HepG2 (cell line): ENCODE measurements around the gene GSS. TPM values are rescaled to one million over a fixed set of nuclear protein-coding genes. Genes with fewer than 3 reads are reported as not detected.

Experiments
- ATAC-seq: fragments of 200-7000 bp; cut with Tn5 transposase; 3 replicates; pipeline ENCODE4 v1.9.1; 2020; ENCODE audit warnings: mild to moderate bottlenecking, moderate library complexity
- BruUV-seq: library from RNA; stranded (reverse); fragments of 400-500 nt; replicated peaks from 2 replicates; lab custom pipeline; 2021; lab: Mats Ljungman, UMichigan
- CTCF ChIA-PET: fragments of 300-600 bp; formaldehyde crosslinking; extraction: SDS; loops from one replicate; lab custom pipeline; 2021; ENCODE audit warnings: low total read pairs, inconsistent platforms, low intra/inter-chr PET ratio; lab: Yijun Ruan, JAX
- POLR2A ChIA-PET: fragments of 350-600 bp; sonication (Branson Sonifier 250); formaldehyde crosslinking; loops from one replicate; lab custom pipeline; 2020; ENCODE audit warnings: antibody characterized with exemption, inconsistent platforms; lab: Yijun Ruan, JAX
- DNase-seq: peaks from one replicate; pipeline ENCODE4 v3.0.0-alpha.2; 2015; ENCODE audit warnings: low spot score
- FAIRE-seq: peaks from 3 replicates; lab custom pipeline; 2011; peaks lifted over from hg19 to GRCh38; lab: Jason Lieb, UNC
- H2AFZ ChIP-seq: one replicate; pipeline ENCODE4 v1.6.1; 2011; ENCODE audit warnings: low read length, inconsistent platforms
- H3K27ac ChIP-seq: fragments of 300-600 bp; 3 replicates; pipeline ENCODE4 v1.8.0; 2011; ENCODE audit warnings: mixed run types, mild to moderate bottlenecking, mixed read lengths, low read length, inconsistent platforms; ENCODE audit not compliant: insufficient read depth; ENCODE audit errors: extremely low read length
- H3K27me3 ChIP-seq, 2 experiments: fragments of 200-600 bp in 1 of 2; 2 replicates in 1 of 2; 3 replicates in 1 of 2; pipeline versions ENCODE4 v1.6.0 to v1.8.0; 2011; ENCODE audit warnings: low read length in 2 of 2, mild to moderate bottlenecking in 2 of 2, moderate library complexity in 2 of 2, inconsistent platforms in 1 of 2; ENCODE audit not compliant: insufficient read depth in 2 of 2, control insufficient read depth in 1 of 2
- H3K36me3 ChIP-seq, 2 experiments: fragments of 200-600 bp in 1 of 2; replicated peaks in 1 of 2; 2 replicates in 1 of 2; 3 replicates in 1 of 2; pipeline versions ENCODE4 v1.5.1 to v1.8.0; 2011; ENCODE audit warnings: low read length in 2 of 2, inconsistent platforms in 1 of 2; ENCODE audit not compliant: insufficient read depth in 2 of 2, control insufficient read depth in 1 of 2
- H3K4me1 ChIP-seq: 2 replicates; pipeline ENCODE4 v1.5.1; 2012; ENCODE audit warnings: low read length, inconsistent platforms; ENCODE audit not compliant: insufficient read depth
- H3K4me2 ChIP-seq: 2 replicates; pipeline ENCODE4 v1.6.0; 2011; ENCODE audit warnings: low read depth, low read length, inconsistent platforms
- H3K4me3 ChIP-seq, 3 experiments: fragments of 200-600 bp in 1 of 3; sonication (generic), shearing (Covaris generic) in 1 of 3; replicated peaks in 1 of 3; 2 replicates each; pipeline ENCODE4 v1.5.1; 2011 to 2016; ENCODE audit warnings: low read length in 3 of 3, inconsistent platforms in 2 of 3, low read depth in 2 of 3, mild to moderate bottlenecking in 2 of 3, control low read depth in 1 of 3, mixed read lengths in 1 of 3; ENCODE audit not compliant: insufficient read depth in 1 of 3
- H3K79me2 ChIP-seq: one replicate; pipeline ENCODE4 v1.6.1; 2011; ENCODE audit warnings: low read length, inconsistent platforms; ENCODE audit not compliant: insufficient read depth
- H3K9ac ChIP-seq: 2 replicates; pipeline ENCODE4 v1.6.0; 2011; ENCODE audit warnings: mild to moderate bottlenecking, low read depth, low read length, inconsistent platforms; ENCODE audit not compliant: insufficient read depth
- H3K9me3 ChIP-seq: 2 replicates; pipeline ENCODE4 v1.5.1; 2012; ENCODE audit warnings: mild to moderate bottlenecking, low read length
- H4K20me1 ChIP-seq: 2 replicates; pipeline ENCODE4 v1.6.0; 2011; ENCODE audit warnings: inconsistent platforms, mild to moderate bottlenecking, low read length, moderate library complexity; ENCODE audit not compliant: insufficient read depth
- CAMTA2 ChIP-seq: sonication (generic); formaldehyde crosslinking; IDR thresholded peaks from 2 replicates; pipeline ENCODE4 v1.4.0; 2020; ENCODE audit warnings: mild to moderate bottlenecking, missing genetic modification reagents, borderline replicate concordance
- E2F5 ChIP-seq: sonication (generic); formaldehyde crosslinking; conservative IDR thresholded peaks from 2 replicates; pipeline ENCODE4 v1.4.0; 2020; ENCODE audit warnings: missing genetic modification reagents
- KDM6A ChIP-seq: IDR thresholded peaks from 2 replicates; pipeline ENCODE4 v1.6.1; 2016; ENCODE audit warnings: low read depth
- MNT ChIP-seq: fragments of 450-650 bp; IDR thresholded peaks from 2 replicates; pipeline ENCODE4 v1.6.1; 2016
- PAF1 ChIP-seq: IDR thresholded peaks from 2 replicates; pipeline ENCODE4 v1.6.1; 2016; ENCODE audit warnings: missing genetic modification reagents, missing compliant biosample characterization
- RBFOX2 ChIP-seq: fragments of 200-400 bp; formaldehyde crosslinking; IDR thresholded peaks from 2 replicates; pipeline ENCODE4 v1.6.1; 2017; ENCODE audit warnings: low read depth, mild to moderate bottlenecking, low read length
- ZBTB3 ChIP-seq: sonication (generic); formaldehyde crosslinking; IDR thresholded peaks from 2 replicates; pipeline ENCODE4 v1.4.0; 2020; ENCODE audit warnings: low read depth, mild to moderate bottlenecking, moderate library complexity, missing genetic modification reagents, borderline replicate concordance
- WGBS: methylation state at CpG from one replicate; pipeline ENCODE4 v1.1.6; 2017; ENCODE audit warnings: low lambda C conversion rate; 5-methylcytosine and 5-hydroxymethylcytosine counted together
- in situ Hi-C: cut with HindIII; loops from 2 replicates; pipeline ENCODE4 v1.10.0; 2017; ENCODE audit warnings: low pct_unique_long_range_greater_than_20kb; ENCODE audit not compliant: extremely low pct_ligation_motif_present
- intact Hi-C: fragments of 100-400 bp; cut with micrococcal nuclease; formaldehyde crosslinking; loops from one replicate; pipeline ENCODE4 v1.10.0; 2022; ENCODE audit not compliant: unreplicated experiment
- polyA plus RNA-seq, 8 experiments: library from polyadenylated mRNA; depleted of rRNA in 3 of 8; stranded (reverse) in 7 of 8; unstranded in 1 of 8; fragments of >200 nt; fragmentation: Illumina TruSeq in 4 of 8; extraction: Trizol in 4 of 8; gene quantifications; 2 replicates each; pipeline versions ENCODE4 v1.2.1 to v1.2.3, GENCODE V29; 2011 to 2016; ENCODE audit warnings: low read depth in 4 of 8, missing spikeins in 1 of 8, mixed read lengths in 1 of 8; ENCODE audit not compliant: insufficient read depth in 1 of 8
- total RNA-seq, 5 experiments: library from RNA; depleted of rRNA; stranded (reverse); fragments of >200 nt; fragmentation: Illumina TruSeq; extraction: Trizol; gene quantifications; 2 replicates each; pipeline ENCODE4 v1.2.3, GENCODE V29; 2016; ENCODE audit warnings: low read depth in 1 of 5

The GSS gene
- total and polyA plus RNA-seq, 2 of the 13 experiments (the other 11 are each of a cell fraction or from before 2014, with no cell fraction given) = 80.1 to 102 TPM

- TF ChIP-seq E2F5 = no peak
- no peak for TF ChIP-seq PAF1 (CRISPR knock-in tag)
- TF ChIP-seq CAMTA2 (CRISPR knock-in tag) = no peak
- no peak for TF ChIP-seq MNT
- TF ChIP-seq KDM6A = no peak
Measured at GRCh38 chr20:34896086-34896621, 59.5 kb downstream of the GSS start (continued).

GRCh38 chr20:34895465-34895864 is 60.1 kb downstream of the GSS start:
- ATAC-seq (no peak), FAIRE-seq (no peak), DNase-seq (no peak)
- intact Hi-C loops = no loop called here
- no peak overlapping the region for H3K9ac ChIP-seq
- no peaks in the 10 kb centered on the region for H4K20me1 ChIP-seq
- no peaks in the 10 kb centered on the region for H3K27me3 ChIP-seq
- WGBS = 97% methylated on average over 3 of the region's 3 CpGs
- H3K79me2 ChIP-seq = peaks cover 15% of the 10 kb centered on the region
- CTCF ChIA-PET = no interaction called here
- in situ Hi-C loops = no loop called here
- no peak overlapping the region for H3K4me2 ChIP-seq
- H3K27ac ChIP-seq = no peak overlapping the region
- no peak overlapping the region for H2AFZ ChIP-seq
- POLR2A ChIA-PET = no interaction called here
- H3K9me3 ChIP-seq = no peaks in the 10 kb centered on the region
- BruUV-seq = no TSS peak
- no peaks in the 10 kb centered on the region for H3K4me1 ChIP-seq
- no peak overlapping the region for H3K4me3 ChIP-seq
- peaks cover 0 to 9% of the 10 kb centered on the region in 2 experiments; a peak in 1 of 5 replicates for H3K36me3 ChIP-seq
- TF ChIP-seq ZBTB3 (CRISPR knock-in tag) (no peak), RBFOX2 (no peak)
- TF ChIP-seq, all 625 proteins: peak for 0
